Activated CD8-positive, alpha-beta memory T cell treated with anti-CD3 and anti-CD28 coated beads for 36 hours (primary cell): Measurements from ENCODE around the gene CHAT. TPM values are rescaled to one million over a fixed set of nuclear protein-coding genes. Genes with fewer than 3 reads are reported as not detected.

ENCODE experiments used
- CTCF ChIA-PET: fragments of 350-600 bp; sonication (Branson Sonifier 250); formaldehyde crosslinking; loops from one replicate; lab custom pipeline; 2021; ENCODE audit warnings: antibody characterized with exemption; lab: Charles Lee
- POLR2A ChIA-PET: fragments of 350-600 bp; sonication (Branson Sonifier 250); formaldehyde crosslinking; loops from one replicate; lab custom pipeline; 2021; ENCODE audit warnings: antibody characterized with exemption; lab: Charles Lee
- total RNA-seq, 2 experiments: library from RNA; stranded (reverse); gene quantifications; one replicate each; pipeline ENCODE4 v1.2.3, GENCODE V29; 2021

Gene CHAT
- total RNA-seq, 2 experiments from 2014 or later = not detected

DNA sequence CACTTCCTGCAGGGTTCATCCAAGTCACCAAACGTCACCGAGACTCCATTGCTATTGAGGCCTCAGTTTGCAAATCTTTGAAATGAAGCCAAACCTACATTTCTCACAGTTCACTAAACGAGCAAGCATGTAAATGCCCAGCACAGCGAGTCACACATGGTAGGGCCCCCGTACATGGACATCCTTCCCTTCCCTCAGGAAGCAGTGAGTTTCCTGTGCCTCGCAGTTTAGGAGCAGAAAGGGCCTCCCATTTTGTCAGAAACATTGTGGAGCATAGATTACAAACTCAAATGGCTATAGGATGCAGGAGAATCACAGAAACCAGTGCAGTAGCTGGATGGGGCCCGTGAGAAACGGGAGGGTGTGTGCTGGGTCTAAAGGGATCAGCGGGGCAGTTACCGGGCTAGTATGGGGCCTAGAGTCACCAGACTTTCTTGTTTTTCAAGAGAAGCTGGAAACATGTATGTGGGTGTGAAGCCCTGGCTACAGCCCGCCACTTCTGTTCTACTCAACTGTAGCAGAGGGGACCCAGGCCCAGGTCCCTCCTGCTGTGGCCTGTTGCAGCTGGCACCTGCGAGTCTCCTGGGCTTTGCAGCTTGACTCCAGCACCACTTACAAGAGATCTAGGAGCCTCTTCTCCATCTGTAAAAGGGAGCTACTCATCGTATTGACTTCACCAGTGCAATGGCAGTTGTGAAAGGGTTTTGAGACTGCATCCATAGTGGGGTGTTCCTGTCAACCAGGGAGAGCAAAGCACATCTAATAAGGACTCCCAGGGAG lies 17.9 kb upstream of the CHAT start:
- POLR2A ChIA-PET = no interaction called here
- CTCF ChIA-PET = interaction anchor here (0.9 kb wide), 1 partner anchor 630 kb away, joined by 3 read pairs; no protein-coding TSS in a partner anchor

DNA sequence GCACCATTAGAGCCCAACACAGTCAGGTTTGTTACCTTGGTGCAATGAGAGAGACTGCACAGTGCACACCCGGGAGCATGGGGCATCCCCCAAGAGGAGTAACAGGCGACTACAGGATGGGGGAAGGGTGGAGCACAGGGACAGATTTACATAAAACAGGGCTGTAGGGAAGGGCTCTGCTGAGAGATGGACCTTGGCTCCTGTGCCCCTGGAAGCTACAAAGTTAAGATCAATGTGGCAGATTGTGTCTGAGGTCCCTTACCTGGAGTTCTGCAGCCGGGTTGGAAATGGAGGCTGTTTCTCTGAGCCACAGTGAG lies 17.4 kb upstream of the CHAT start:
- ChIA-PET CTCF (interaction anchor here (0.9 kb wide), 1 partner anchor 629 kb away, joined by 3 read pairs; no protein-coding TSS in a partner anchor), POLR2A (no interaction called here)

DNA sequence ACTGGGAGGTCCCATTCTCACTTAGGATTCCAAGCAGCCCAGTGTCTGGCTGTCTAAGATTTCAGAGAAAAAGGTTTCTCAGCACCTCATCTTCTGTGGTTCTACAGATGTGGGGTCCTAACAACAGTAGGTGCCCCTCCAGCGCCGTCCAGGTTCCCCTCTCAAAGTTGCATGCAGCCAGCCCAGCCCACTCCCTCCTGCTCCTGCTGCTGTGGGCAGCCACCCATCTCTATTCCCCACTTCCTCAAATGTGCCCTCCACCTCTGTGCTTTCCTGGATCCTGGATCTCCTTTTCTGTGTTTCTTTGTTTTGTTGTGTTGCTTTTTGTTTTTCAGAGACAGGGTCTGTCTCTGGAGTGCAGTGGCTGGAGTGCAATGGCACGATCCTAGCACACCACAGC lies 17.0 kb upstream of the CHAT start:
- CTCF ChIA-PET = no interaction called here

DNA sequence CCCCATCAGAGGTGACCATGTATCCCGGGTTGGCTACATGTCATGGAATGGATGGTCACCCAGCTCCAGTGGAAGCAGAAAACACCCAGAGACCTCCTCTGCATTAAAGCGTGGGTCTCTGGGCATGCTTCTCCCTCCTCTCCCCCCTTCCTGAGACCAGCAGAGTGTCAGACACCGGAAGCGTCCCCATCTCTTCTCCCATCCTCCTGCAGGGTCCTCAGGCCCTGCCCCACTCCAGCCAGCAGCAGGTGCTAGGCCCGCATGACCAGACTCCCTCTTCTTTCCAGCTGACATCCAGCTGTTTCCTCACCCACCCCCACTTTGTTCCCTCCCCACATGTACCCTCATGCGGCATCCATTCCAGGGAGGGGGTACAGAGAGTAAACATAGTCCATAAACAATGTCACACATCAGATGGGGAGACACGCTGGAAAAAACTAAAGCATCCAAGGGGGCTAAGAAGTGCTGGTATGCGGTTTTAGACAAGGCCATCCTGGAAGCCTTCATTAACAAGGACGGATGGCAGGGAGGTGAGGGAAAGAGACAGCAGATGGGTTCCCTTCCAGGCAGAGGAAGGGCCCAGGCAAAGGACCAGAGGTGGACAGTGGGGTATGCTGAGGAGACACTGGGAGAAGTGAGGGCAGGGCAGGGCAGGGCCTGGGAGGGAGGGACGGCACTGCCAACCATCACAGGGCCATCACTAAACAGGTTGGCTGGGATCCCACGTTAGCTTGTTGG lies 16.2 kb upstream of the CHAT start:
- CTCF ChIA-PET = no interaction called here
- POLR2A ChIA-PET = no interaction called here

More for the DNA sequence above, 17.0 kb upstream of the CHAT start:
- POLR2A ChIA-PET = no interaction called here

DNA sequence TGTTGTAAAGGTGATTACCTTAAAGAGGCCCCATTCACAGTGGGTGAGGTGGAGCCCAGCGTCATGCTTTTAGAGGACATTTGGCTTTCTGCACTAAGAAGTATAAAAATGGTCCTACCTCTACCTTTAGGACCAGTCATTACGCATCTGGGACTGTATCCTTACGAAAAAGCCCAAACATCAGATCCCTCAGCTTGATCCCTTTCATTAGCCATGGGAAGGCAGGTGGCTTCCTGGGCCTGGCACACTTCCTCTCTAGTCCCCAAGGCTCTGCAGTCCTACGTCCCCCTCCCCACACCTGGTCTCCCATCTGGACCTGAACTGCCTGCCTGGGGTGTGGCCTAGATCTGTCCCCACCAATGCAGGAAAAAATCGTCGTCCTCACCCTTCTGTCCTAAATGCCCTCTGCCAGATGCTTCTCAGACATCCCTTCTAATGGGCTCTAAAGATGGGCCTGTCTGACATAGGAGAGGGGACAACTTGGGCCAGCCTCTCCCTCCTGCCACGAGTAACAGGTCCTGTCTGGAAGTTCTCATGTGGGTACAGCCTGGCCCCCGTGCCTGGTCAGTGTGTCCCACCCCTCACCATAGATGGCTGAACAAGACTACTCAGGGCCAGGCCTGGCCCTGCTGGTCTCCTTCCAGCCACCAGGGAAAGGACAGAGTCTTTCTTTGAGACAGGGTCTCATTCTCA lies 15.5 kb upstream of the CHAT start:
- ChIA-PET CTCF (no interaction called here), POLR2A (no interaction called here)

DNA sequence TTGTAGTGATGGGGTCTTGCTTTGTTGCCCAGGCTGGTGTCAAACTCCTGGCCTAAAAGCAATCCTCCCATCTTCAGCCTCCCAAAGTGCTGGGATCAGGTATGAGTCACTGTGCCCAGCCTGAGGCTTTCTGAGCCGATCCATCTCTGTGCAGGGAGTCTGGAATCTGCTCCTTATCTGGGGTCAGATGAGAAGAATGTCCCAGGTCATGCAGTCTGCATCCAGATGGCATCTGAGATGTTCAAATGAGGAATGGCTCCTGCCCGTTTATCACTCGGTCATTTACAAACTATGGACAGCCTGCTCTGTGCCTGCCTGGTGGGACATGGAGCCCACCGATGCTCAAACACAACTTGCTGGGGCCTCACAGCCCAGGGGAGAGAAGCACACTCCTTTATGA lies 14.9 kb upstream of the CHAT start:
- ChIA-PET CTCF (no interaction called here), POLR2A (no interaction called here)

DNA sequence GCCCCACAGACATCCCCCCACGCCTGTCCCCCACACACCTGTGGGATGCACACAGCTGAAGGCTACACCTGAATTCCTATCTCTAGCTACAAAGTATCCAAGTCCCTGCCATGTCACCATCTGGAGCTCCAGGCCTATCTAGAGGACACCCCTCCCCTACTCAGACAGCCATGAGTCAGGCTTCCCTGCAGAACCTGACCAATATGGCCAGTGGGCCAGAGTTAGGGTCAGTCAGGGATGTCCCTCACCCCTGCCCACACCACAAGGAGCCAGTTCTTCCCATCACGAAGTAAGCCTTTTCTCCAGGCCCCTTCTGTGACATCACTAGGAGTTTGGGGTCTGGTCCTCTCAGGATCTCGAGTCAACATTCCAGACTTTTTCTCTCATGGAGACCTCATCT lies 14.3 kb upstream of the CHAT start:
- CTCF ChIA-PET = no interaction called here
- POLR2A ChIA-PET = no interaction called here

DNA sequence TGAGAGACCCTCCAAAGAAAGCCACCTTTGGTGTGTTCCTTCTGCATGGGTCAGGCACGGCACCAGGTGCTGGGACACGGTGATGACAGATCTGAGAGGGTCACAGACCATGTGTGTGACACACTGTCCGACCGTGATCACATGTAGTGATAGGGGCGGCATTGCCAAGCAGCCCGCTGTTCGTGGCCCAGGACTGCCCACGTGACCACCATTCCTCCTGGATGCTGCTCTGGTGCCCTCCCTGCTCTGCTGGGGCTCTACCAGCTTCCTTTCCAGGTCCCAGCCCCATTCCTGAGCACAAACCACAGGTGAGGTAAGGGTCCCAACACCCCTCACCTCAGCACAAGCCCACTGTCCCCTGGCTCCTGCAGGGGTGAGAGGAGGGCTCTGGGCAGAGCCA lies 13.8 kb upstream of the CHAT start:
- POLR2A ChIA-PET = no interaction called here
- CTCF ChIA-PET = no interaction called here

DNA sequence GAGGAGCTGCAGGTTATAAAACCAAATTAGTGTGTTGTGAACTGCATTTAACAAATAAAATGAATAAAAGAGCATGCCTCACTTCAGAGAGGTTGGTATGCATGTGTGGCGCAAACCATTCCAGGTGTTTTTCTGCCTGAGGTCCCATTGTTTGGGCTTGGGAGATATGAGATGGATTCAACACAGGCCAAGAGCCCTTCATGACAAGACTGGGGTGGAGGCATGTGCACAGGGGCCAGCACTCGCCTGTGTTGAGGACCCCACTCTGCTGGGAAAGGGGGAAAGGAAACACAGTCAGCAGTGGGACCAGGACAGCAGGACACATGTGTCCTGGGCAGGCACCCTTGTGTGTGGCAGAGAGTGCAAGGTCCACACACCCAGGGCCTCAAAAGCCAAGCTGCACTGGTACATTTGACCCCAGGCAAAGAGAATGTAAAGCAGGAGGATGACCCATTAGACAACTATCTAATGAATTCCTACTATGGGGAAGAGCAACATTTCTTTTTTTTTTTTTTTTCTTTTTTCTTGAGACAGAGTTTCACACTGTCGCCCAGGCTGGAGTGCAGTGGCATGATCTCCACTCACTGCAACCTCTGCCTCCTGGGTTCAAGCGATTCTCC lies 12.9 kb upstream of the CHAT start:
- CTCF ChIA-PET = no interaction called here
- POLR2A ChIA-PET = no interaction called here

DNA sequence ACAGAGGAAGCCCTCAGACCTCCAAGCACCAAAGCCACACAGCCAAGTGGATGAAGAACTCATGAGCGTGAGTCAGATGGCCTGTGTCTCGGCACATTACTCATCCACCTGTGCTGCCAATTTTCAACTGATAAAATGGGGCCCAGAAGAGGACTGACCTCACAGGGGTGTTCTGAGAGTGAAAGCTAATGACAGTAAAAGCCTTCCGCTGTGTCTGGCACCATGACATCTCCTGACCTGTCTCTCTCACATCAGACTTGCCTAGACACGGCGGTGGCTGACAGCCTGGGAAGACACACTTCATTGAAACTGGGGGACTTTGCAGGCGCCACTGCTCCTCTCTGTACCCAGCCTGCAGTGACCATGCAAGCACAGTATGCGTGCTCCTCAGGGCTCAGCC lies 12.0 kb upstream of the CHAT start:
- ChIA-PET CTCF (no interaction called here), POLR2A (no interaction called here)

DNA sequence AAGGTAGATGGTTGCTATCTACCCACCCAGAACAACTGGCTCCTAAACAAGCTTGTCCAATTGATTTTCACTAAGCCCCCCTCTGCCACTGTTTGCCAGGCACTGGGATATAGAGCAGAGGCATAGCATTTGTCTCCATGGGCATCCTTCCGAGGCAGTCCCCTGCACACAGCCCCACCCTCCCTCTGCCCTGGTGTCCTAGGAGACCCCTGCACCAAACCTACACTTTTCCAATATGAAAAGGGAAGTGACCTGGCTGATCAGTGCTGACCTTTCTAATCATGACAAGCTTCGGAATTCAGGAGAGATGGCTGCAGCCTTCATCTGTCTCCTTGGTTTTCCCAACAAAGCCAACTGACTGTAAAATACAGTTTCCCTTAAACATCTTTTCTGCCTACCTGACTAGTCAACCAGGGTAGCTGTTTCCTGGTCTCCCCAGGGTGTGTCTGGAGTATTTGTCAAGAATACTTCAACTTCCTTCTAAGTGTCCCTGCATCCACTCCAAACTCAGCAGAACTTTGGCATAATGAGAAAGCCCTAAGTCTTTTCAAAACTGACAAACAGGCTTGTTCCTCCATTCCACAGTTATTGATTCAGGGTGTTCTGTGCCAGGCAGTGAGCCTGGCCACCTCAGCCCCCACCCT lies 11.3 kb upstream of the CHAT start:
- ChIA-PET CTCF (interaction anchor here (1.0 kb wide), 1 partner anchor 10 kb away, joined by 4 read pairs; no protein-coding TSS in a partner anchor), POLR2A (no interaction called here)

DNA sequence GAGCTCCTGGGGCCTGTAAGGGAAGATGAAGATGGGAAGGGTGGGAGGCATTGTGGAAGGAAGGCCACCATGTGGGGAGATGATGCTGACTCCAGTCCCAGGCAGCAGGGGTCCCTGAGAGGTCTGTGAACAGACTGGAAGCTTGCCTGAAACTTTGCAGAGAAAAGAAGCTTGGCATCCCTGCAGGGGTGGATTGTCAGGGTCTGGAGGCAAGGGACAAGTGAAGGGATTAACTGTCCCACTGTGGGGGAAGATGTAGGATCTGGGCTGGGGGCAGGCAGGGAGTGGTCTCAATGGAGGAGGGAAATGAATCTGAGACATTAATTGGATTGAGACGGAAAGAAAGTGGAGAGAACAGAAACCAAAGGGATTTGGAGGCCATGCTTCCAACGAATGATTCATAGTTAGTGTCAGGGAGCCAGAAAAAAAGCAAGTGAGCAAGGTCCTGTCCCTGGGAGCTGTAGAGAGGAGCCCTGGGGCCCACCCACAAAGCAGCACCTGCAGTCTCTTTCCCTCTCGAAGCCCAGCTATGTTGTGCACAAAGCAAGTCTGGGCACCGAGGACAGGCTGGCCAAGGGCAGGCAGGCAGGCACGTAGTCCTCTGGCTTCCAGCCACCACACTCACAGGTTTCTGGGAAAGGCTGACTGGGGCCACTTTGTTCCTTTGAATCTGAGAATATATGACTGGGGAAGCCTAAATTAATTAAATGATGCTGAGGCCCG lies 8.5 kb upstream of the CHAT start:
- CTCF ChIA-PET = interaction anchor here (0.9 kb wide), 1 partner anchor 12 kb away, joined by 4 read pairs; no protein-coding TSS in a partner anchor

DNA sequence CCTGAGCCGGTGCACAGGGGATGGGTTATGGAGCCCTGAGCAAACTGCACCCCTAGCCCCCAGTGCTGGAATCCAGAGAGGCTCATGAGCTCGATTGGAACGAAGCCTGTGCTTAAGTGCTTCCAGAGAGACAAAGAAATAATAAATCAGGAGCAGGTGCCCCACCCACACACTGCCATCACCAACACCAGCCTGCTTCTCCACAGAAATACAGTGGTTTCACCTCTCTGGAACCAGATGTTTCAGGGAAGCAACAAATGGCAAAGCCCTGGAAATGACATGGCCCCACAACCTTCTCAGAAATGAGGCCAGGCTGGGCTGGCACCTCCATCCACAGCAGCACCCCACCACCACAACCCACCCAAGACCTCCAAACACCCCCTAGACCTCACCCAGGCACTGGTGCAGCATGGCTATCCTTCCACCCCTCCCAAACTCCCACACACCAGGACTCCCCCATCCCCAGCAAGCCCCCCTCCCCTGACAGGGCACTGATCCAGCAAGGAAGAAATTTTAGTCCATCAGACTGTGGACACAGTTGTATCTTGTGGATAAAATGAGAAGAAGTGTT lies 7.8 kb upstream of the CHAT start:
- ChIA-PET POLR2A (no interaction called here), CTCF (interaction anchor here (0.9 kb wide), 1 partner anchor 12 kb away, joined by 4 read pairs; no protein-coding TSS in a partner anchor)

More for the DNA sequence above, 8.5 kb upstream of the CHAT start:
- POLR2A ChIA-PET = no interaction called here

DNA sequence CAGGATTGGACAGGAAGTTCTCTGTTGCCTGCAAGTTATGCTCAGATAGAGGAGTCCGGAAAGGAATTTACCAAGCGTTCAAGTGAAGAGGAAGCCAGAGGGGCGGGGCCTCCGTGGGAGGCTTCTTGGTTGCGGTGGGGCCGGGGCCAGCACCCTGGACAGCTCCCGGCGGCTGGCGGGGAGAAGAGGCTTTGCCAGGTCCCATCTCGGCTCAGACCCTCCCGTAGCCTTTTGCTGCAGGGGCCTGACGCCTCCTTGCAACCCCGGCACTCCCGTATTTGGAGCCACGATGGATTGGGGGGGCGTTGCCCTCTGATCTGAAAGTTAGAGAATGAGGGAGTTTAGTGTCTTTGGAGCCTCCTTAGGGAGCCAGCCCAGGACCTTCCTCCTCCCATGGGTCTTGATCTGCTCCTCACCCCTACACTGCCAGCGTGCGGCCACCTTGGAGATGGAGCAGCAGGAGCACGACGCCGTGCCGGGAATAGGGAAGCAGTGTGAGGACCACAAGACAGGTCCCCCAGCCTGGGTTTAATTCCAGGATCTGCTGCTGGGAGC lies 6.8 kb upstream of the CHAT start:
- POLR2A ChIA-PET = interaction anchor here (0.6 kb wide), 1 partner anchor 310 kb away, joined by 4 read pairs; no protein-coding TSS in a partner anchor
- CTCF ChIA-PET = no interaction called here

DNA sequence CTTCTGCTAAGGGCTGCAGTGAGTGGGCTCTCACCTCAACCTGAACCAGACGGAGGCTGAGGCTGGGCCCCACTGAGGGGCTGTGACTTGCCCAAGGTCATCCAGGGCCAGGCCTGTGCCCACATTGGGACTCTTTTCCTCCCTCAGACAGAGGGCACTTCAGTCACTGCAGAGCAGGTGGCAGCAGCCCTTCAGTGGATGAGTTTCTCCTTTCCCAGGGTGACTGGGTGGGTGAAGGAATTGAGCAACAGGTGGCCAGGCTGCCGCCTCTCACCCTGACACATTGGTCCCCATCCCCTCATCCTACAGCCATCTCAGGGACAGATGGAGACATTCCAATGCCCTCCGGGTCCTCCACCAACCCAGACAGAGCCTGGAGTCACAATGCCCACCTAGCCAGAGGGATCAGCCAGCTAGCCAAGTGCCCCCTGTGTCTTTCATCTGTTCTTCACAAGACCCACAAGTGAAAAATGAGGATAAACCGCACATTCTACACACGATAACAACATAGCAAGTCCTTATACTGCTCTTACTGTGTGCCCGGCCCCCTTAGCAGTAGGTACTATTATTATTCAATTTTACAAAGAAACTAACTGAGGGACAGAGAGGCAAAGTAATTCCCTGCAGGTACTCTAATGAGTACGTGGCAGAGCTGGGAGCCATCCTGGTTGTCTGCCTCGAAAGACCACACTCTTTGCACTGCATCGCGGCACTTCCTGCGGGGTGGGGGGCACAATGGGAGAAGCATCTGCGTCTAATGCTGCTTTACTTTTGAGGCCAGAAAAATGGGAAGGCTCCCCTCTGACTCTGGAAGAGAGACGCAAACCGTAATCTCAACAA lies 5.5 kb upstream of the CHAT start:
- ChIA-PET CTCF (no interaction called here), POLR2A (no interaction called here)

DNA sequence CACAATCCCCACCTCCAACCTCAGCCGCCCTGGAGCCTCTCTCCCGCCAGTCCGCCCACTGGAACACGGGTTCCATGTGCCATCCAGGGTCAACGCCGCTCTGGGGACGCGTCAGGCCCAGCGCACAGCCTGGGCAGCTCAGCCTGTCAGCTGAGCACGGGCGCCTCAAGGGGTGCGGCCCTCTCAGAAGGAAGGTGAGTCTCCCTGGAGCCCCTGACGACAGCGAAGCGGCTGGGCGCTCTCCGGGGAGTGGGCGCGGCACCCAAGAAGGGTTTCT lies 4.9 kb upstream of the CHAT start:
- CTCF ChIA-PET = no interaction called here

DNA sequence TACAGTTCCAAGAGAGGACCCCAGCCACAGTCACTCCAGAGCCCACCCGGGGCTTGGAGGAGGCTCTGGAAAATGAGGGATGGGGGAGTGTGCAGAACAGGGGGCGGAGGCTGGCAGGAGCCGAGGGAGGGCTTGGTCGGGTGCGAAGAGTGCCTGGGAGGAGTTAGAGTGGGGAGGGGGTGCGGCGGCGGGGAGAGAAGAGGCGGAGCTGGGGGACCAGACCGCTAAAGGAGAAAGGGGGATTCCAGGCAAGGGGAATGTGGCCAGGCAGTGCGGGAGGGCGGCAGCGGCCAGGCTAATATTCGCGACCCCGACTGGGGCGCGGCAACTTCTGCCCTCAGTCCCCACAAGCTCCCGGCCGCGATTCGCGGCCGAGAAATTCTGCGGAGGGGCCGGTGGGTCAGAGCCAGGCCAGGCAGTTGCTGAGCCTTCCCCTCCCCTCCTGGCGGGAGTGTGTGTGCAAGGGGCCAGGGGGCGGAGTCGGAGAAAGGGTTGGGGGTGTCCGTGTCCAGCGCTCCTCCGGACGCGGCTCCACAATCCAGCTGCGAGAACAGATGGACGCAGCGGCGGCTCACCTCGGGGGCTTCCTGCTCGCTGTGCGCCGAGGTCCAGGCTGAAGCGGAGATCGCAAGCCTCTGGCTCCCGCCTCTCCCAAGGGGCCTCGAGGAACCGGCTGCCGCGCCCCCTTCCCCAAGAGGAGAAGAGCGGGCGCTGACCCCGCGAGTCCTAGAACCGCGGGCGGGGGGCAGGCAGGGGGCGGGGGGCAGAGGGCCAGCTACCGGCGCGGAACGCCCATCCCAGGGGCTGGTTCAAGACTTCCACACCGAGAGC lies 4.3 kb upstream of the CHAT start:
- CTCF ChIA-PET = no interaction called here
- POLR2A ChIA-PET = no interaction called here

More for the DNA sequence above, 4.9 kb upstream of the CHAT start:
- POLR2A ChIA-PET = no interaction called here
